CD4-positive, CD25-positive, alpha-beta regulatory T cell (primary cell): ENCODE measurements around the gene PEAR1. TPM values are rescaled to one million over a fixed set of nuclear protein-coding genes. Genes with fewer than 3 reads are reported as not detected.

Source experiments
- ATAC-seq, 2 donors: fragments of 150-1000 bp; cut with Tn5 transposase; one replicate each; pipeline ENCODE4 v1.10.0; 2021; ENCODE audit warnings: low read depth in 2 of 2, moderate number of reproducible peaks in 2 of 2, moderate library complexity in 1 of 2
- DNase-seq, 3 donors: peaks; one replicate each; pipeline versions ENCODE4 v3.0.0 to v3.0.0-alpha.2; 2012 to 2022; ENCODE audit warnings: mixed read lengths in 1 of 3
- H3K27ac ChIP-seq: one replicate; pipeline ENCODE4 v1.7.0; 2013; ENCODE audit warnings: mild to moderate bottlenecking, low read length; ENCODE audit not compliant: insufficient read depth, poor library complexity, severe bottlenecking
- H3K27me3 ChIP-seq: one replicate; pipeline ENCODE4 v1.7.0; 2013; ENCODE audit warnings: low read length; ENCODE audit not compliant: control insufficient read depth, insufficient read depth
- H3K36me3 ChIP-seq: one replicate; pipeline ENCODE4 v1.7.0; 2013; ENCODE audit warnings: mild to moderate bottlenecking, low read length, moderate library complexity; ENCODE audit not compliant: control insufficient read depth, insufficient read depth
- H3K4me1 ChIP-seq: 2 replicates; pipeline ENCODE4 v1.7.0; 2013; ENCODE audit warnings: mild to moderate bottlenecking, low read length; ENCODE audit not compliant: insufficient read depth, control insufficient read depth, poor library complexity, severe bottlenecking
- H3K4me3 ChIP-seq: one replicate; pipeline ENCODE4 v1.7.0; 2013; ENCODE audit warnings: low read depth, mild to moderate bottlenecking, low read length, moderate library complexity
- H3K9me3 ChIP-seq, 2 experiments: 1 replicate in 1 of 2; 2 replicates in 1 of 2; pipeline ENCODE4 v1.7.0; 2013; ENCODE audit warnings: low read length in 2 of 2, mild to moderate bottlenecking in 1 of 2, moderate library complexity in 1 of 2; ENCODE audit not compliant: control insufficient read depth in 2 of 2
- H3K27ac Mint-ChIP-seq, 3 donors: one replicate each; pipeline ENCODE4 v1.8.0; 2020 to 2022; ENCODE audit warnings: mild to moderate bottlenecking in 3 of 3, mixed read lengths in 3 of 3, moderate library complexity in 2 of 3
- H3K27me3 Mint-ChIP-seq: one replicate; pipeline ENCODE4 v1.8.0; 2022; ENCODE audit warnings: mild to moderate bottlenecking, mixed read lengths
- H3K36me3 Mint-ChIP-seq: one replicate; pipeline ENCODE4 v1.8.0; 2020; ENCODE audit warnings: mixed read lengths
- H3K4me1 Mint-ChIP-seq, 4 donors: one replicate each; pipeline ENCODE4 v1.8.0; 2020 to 2022; ENCODE audit warnings: mixed read lengths in 4 of 4, mild to moderate bottlenecking in 1 of 4
- H3K4me3 Mint-ChIP-seq, 4 donors: one replicate each; pipeline ENCODE4 v1.8.0; 2020 to 2022; ENCODE audit warnings: mild to moderate bottlenecking in 4 of 4, mixed read lengths in 4 of 4, moderate library complexity in 3 of 4
- H3K9me3 Mint-ChIP-seq, 7 donors: one replicate each; pipeline ENCODE4 v1.8.0; 2020 to 2022; ENCODE audit warnings: mixed read lengths in 7 of 7, mild to moderate bottlenecking in 3 of 7, moderate library complexity in 2 of 7
- polyA plus RNA-seq, 4 donors: library from polyadenylated mRNA; unstranded; fragments of 300-500 nt; fragmentation: Illumina TruSeq; gene quantifications; one replicate each; pipeline ENCODE4 v1.2.3, GENCODE V29; 2021
- total RNA-seq: library from RNA; stranded (reverse); gene quantifications from one replicate; pipeline ENCODE4 v1.2.3, GENCODE V29; 2022

Gene PEAR1
- total and polyA plus RNA-seq, 5 donors from 2014 or later: 1.3 TPM; not detected in 4

DNA sequence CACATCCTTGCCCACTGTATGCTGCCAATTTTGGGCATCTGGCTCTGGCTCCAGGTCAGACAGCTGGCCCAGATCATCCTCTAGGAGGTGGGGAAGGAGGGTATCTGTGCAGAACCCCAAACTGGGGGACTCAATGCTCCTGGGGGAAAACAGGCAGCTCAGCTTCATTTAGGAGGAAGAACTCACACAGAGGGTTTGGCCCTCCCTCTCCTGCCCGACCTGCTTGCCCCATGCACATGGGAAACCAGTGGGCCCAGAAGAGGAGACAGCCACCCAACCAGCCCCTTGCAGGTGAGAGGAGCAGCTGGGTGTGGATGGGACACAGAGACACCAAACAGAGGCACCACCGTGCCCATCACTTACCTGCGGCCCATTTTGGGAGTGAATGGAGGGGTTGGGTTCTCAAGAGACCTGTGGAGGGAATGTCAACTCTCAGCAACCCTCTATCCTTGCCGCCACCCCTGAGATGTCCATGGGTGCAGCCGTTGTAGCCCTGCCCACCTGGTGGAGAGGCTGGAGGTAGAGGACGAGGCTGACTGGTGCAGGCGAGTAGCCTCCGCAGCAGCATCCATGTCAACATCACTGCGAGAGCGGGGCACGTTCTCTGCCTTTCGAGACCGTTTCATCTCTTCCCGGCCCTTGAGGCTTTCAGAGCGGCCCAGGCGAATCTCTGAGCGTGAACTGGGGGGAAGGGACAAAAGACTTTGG, 54.5 kb downstream of the PEAR1 start:
- ATAC-seq: no peak
- Mint-ChIP-seq H3K9me3 (no peaks in the 10 kb centered on the region), H3K27me3 (no peaks in the 10 kb centered on the region), H3K4me1 (peaks cover 0 to 5% (median 0%) of the 10 kb centered on the region in 4 donors), H3K36me3 (peaks cover 66% of the 10 kb centered on the region), H3K27ac (no peak overlapping the region), H3K4me3 (no peak overlapping the region)
- no peak for DNase-seq
- H3K27me3 ChIP-seq: no peaks in the 10 kb centered on the region
- H3K4me1 ChIP-seq: no peaks in the 10 kb centered on the region
- H3K4me3 ChIP-seq: no peak overlapping the region
- no peak overlapping the region for H3K27ac ChIP-seq
- H3K36me3 ChIP-seq: peaks cover 81% of the 10 kb centered on the region
- H3K9me3 ChIP-seq: no peaks in the 10 kb centered on the region

DNA sequence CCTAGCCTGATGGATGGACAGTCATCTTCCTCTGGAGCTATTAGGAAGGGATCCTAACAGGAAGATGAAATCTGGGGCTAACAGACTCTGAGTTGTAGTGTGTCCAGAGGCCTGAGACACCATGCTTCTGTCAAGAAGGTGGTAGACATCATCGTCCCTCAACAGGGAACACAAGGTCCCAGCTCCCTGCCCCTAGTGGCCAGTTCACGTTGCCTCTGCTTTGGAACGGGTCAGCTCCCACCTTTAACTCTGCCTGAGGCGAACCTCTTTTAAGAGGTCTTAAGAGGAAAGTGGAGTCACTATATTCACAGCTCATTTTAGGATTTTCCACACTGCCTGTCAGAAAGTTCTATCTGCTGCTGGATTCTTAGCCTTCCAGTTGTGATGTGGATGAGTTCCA, 55.2 kb downstream of the PEAR1 start:
- DNase-seq: no peak
- Mint-ChIP-seq H3K9me3 (no peaks in the 10 kb centered on the region), H3K4me3 (no peak overlapping the region), H3K27me3 (no peaks in the 10 kb centered on the region), H3K27ac (no peak overlapping the region), H3K36me3 (peaks cover 68% of the 10 kb centered on the region), H3K4me1 (peaks cover 0 to 5% (median 0%) of the 10 kb centered on the region in 4 donors)
- H3K36me3 ChIP-seq: peaks cover 81% of the 10 kb centered on the region
- H3K27me3 ChIP-seq: no peaks in the 10 kb centered on the region
- H3K4me3 ChIP-seq: no peak overlapping the region
- H3K27ac ChIP-seq: no peak overlapping the region
- H3K9me3 ChIP-seq: no peaks in the 10 kb centered on the region
- no peaks in the 10 kb centered on the region for H3K4me1 ChIP-seq
- ATAC-seq: no peak

DNA sequence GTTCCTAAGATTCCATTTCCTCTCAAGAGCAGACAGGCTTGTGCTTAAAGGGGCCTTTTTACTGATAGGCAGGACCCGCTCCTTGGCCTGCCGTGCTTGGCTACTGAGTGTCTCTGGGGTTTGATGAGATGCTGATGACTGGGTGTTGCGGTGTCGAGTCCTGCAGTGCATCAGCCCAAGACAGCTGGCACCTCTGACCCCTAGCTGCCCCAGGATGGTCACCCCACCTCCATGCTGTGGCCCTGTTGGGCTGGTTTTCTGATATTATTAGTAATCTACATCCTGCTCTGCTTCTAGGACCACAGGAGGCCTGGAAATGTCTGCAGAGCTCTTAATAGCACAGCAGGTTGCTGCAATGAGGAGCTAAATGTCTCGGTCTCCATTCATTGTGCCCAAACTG, 55.6 kb downstream of the PEAR1 start:
- H3K36me3 ChIP-seq: peaks cover 77% of the 10 kb centered on the region
- ATAC-seq: no peak
- H3K27me3 Mint-ChIP-seq: no peaks in the 10 kb centered on the region

DNA sequence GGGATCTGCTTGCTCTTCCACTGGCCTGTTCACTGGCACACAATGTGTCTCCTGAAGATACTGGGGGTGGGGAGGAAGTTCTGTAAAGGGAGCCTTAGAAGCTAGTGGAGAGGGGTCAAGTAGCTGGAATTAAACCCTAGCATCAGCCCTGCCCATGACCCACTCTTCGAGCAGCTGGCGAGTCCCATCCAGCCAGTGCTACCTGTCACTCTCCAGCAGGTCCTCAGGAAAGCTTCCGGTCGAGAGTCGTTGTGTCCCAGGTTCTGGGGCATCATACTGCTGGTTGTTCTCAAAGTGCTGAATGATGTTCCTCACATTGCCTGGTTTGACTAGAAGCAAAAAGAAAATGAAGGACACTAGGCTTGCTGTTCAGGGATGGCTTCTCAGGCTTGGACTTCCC, 57.9 kb downstream of the PEAR1 start:
- peaks cover 0 to 6% (median 4%) of the 10 kb centered on the region in 4 donors for H3K4me1 Mint-ChIP-seq
- DNase-seq (no peak), ATAC-seq (no peak)

More for the DNA sequence above, 55.6 kb downstream of the PEAR1 start:
- Mint-ChIP-seq H3K27ac (no peak overlapping the region), H3K4me3 (no peak overlapping the region), H3K36me3 (peaks cover 67% of the 10 kb centered on the region), H3K4me1 (peaks cover 0 to 5% (median 0%) of the 10 kb centered on the region in 4 donors), H3K9me3 (no peaks in the 10 kb centered on the region)
- Histone ChIP-seq H3K27me3 (no peaks in the 10 kb centered on the region), H3K4me1 (no peaks in the 10 kb centered on the region), H3K27ac (no peak overlapping the region), H3K4me3 (no peak overlapping the region), H3K9me3 (no peaks in the 10 kb centered on the region)
- no peak for DNase-seq

DNA sequence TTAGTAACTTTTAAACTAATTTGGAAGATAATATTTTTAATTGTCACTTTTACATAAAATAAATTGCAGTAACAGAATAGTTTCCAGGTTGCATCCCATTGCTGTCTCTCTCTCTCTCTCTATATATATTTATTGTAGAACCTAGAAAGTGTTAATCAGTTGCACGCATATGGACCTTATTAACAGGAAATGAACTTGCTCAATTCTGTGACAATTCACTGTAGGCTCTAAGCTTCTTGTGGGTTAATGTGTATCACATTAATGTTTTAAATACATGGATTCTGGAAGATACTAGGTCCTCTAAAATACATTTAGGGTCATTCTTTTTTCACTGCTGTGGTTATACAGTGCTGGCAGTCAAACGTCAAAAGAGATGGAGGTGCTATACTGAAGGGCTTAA, 60.1 kb downstream of the PEAR1 start:
- Histone ChIP-seq H3K27ac (no peak overlapping the region), H3K9me3 (no peaks in the 10 kb centered on the region), H3K36me3 (peaks cover 78% of the 10 kb centered on the region), H3K4me1 (no peaks in the 10 kb centered on the region), H3K27me3 (no peaks in the 10 kb centered on the region), H3K4me3 (no peak overlapping the region)
- H3K4me1 Mint-ChIP-seq: peaks cover 0 to 12% (median 9%) of the 10 kb centered on the region in 4 donors
- peaks cover 73% of the 10 kb centered on the region for H3K36me3 Mint-ChIP-seq
- H3K9me3 Mint-ChIP-seq: no peaks in the 10 kb centered on the region
- DNase-seq (no peak), ATAC-seq (no peak)
- no peak overlapping the region for H3K4me3 Mint-ChIP-seq
- no peak overlapping the region for H3K27ac Mint-ChIP-seq
- H3K27me3 Mint-ChIP-seq: no peaks in the 10 kb centered on the region

More for the DNA sequence above, 57.9 kb downstream of the PEAR1 start:
- Mint-ChIP-seq H3K4me3 (no peak overlapping the region), H3K9me3 (no peaks in the 10 kb centered on the region), H3K36me3 (peaks cover 63% of the 10 kb centered on the region), H3K27ac (no peak overlapping the region), H3K27me3 (no peaks in the 10 kb centered on the region)
- H3K9me3 ChIP-seq: no peaks in the 10 kb centered on the region
- H3K4me3 ChIP-seq: no peak overlapping the region
- H3K36me3 ChIP-seq: peaks cover 78% of the 10 kb centered on the region
- H3K27me3 ChIP-seq: no peaks in the 10 kb centered on the region
- H3K4me1 ChIP-seq: no peaks in the 10 kb centered on the region
- H3K27ac ChIP-seq: no peak overlapping the region

DNA sequence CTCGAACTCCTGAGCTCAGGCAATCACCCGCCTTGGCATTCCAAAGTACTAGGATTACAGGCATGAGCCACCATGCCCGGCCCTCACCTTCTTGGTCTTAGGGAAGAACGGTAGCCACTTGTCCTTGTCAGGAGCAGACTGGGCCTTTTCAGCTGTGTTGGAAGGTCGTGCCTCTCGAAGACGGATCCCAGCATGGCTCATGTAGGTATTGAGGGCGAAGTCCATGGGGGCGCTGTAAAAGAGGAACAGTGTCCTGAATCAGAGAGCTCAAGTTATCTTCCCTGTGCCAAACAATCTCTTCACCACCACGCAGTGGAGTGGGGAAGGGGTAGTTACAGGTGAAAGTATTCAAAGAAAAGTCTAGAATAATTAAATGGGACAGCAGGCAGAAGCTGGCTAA, 62.8 kb downstream of the PEAR1 start:
- no peak for ATAC-seq
- H3K27ac Mint-ChIP-seq: no peak overlapping the region
- H3K4me1 Mint-ChIP-seq: peaks cover 5 to 34% (median 19%) of the 10 kb centered on the region in 4 donors
- H3K36me3 Mint-ChIP-seq: peaks cover 74% of the 10 kb centered on the region
- H3K9me3 ChIP-seq: no peaks in the 10 kb centered on the region
- H3K27ac ChIP-seq: no peak overlapping the region
- DNase-seq: no peak
- no peak overlapping the region for H3K4me3 ChIP-seq
- H3K27me3 Mint-ChIP-seq: no peaks in the 10 kb centered on the region
- no peaks in the 10 kb centered on the region for H3K27me3 ChIP-seq
- peaks cover under 1% of the 10 kb centered on the region for H3K4me1 ChIP-seq
- H3K36me3 ChIP-seq: peaks cover 66% of the 10 kb centered on the region
- no peak overlapping the region for H3K4me3 Mint-ChIP-seq
- H3K9me3 Mint-ChIP-seq: no peaks in the 10 kb centered on the region

DNA sequence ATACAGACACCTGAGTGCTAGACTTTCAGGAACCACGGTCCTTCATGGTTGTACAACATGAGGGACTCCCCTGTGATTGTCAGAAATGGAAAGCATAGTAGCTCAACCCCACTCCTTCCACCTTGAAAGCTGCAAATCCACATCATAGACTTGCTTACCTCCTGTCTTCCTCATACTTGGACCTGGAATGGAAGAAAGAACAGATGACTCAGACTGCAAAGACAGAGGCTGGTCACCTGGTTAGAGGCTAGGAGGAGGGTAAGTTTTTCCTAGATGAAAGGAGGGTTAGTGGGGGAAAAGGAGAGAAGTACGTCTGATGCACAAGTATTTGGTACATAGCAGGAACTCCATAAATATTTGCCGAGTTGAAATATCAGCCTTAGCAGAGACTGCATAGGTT, 64.1 kb downstream of the PEAR1 start:
- no peak for ATAC-seq
- Histone ChIP-seq H3K4me1 (peaks cover 14% of the 10 kb centered on the region), H3K36me3 (peaks cover 57% of the 10 kb centered on the region), H3K27me3 (no peaks in the 10 kb centered on the region), H3K27ac (no peak overlapping the region), H3K4me3 (no peak overlapping the region), H3K9me3 (peaks cover 0 to 4% of the 10 kb centered on the region in 2 experiments)
- Mint-ChIP-seq H3K27me3 (no peaks in the 10 kb centered on the region), H3K27ac (peak overlapping the region in 1 of 3 donors; percentile 55), H3K36me3 (peaks cover 73% of the 10 kb centered on the region), H3K9me3 (peaks cover 0 to 2% (median 0%) of the 10 kb centered on the region in 7 donors), H3K4me3 (no peak overlapping the region), H3K4me1 (peaks cover 5 to 46% (median 26%) of the 10 kb centered on the region in 4 donors)
- no peak for DNase-seq

DNA sequence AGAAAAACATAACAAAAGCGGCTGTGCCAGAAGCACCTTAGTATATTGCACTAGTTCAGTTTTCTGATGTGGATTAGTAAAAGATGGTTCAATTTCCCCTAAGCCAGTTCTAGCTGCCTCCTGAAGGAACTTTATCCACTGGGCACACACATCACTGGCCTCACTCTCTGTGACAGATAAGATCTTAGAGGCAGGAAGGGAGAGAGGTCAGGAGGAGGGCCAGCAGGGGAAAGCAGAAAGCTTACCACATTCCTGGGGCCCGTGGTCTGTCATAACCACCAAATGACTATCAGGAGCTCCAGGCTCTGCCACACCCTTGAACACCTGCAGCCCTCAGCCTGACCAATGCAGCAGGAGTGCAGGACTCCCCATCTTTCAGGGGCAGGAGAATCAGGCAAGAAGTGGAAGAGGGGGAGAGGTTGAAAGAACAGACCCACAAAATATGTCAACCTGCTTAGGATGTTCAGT, 64.8 kb downstream of the PEAR1 start:
- H3K27ac ChIP-seq: no peak overlapping the region
- Mint-ChIP-seq H3K4me1 (peaks cover 5 to 51% (median 29%) of the 10 kb centered on the region in 4 donors), H3K27ac (peak overlapping the region; percentile 16 to 96 (median 67)), H3K4me3 (no peak overlapping the region), H3K27me3 (no peaks in the 10 kb centered on the region), H3K36me3 (peaks cover 69% of the 10 kb centered on the region), H3K9me3 (peaks cover 0 to 2% (median 0%) of the 10 kb centered on the region in 7 donors)
- no peak overlapping the region for H3K4me3 ChIP-seq
- peaks cover 52% of the 10 kb centered on the region for H3K36me3 ChIP-seq
- H3K9me3 ChIP-seq: peaks cover 0 to 4% of the 10 kb centered on the region in 2 experiments
- ATAC-seq (no peak), DNase-seq (no peak)
- H3K27me3 ChIP-seq: no peaks in the 10 kb centered on the region
- H3K4me1 ChIP-seq: peaks cover 19% of the 10 kb centered on the region
